CD4-positive, alpha-beta memory T cell (primary cell): ENCODE data around the gene RGS18. TPM values are rescaled to one million over a fixed set of nuclear protein-coding genes. Genes with fewer than 3 reads are reported as not detected.

Experiments
- CTCF ChIA-PET: fragments of 350-600 bp; sonication (Branson Sonifier 250); formaldehyde crosslinking; loops from one replicate; lab custom pipeline; 2021; ENCODE audit warnings: inconsistent platforms; ENCODE audit not compliant: partially characterized antibody; lab: Charles Lee
- POLR2A ChIA-PET: fragments of 350-600 bp; sonication (Branson Sonifier 250); formaldehyde crosslinking; loops from one replicate; lab custom pipeline; 2021; ENCODE audit not compliant: partially characterized antibody; lab: Charles Lee
- DNase-seq, 5 donors: peaks; one replicate each; pipeline versions ENCODE4 v3.0.0 to v3.0.0-alpha.2; 2020 to 2022; ENCODE audit warnings: mixed read lengths in 1 of 5
- H3K27ac ChIP-seq: one replicate; pipeline ENCODE4 v1.7.0; 2013; ENCODE audit warnings: low read depth, low read length
- H3K27me3 ChIP-seq: 2 replicates; pipeline ENCODE4 v1.7.0; 2013; ENCODE audit warnings: mild to moderate bottlenecking, low read length, moderate library complexity; ENCODE audit not compliant: insufficient read depth
- H3K36me3 ChIP-seq: 2 replicates; pipeline ENCODE4 v1.7.0; 2013; ENCODE audit warnings: mild to moderate bottlenecking, low read length, moderate library complexity; ENCODE audit not compliant: insufficient read depth
- H3K4me1 ChIP-seq: 2 replicates; pipeline ENCODE4 v1.7.0; 2013; ENCODE audit warnings: mild to moderate bottlenecking, low read length, moderate library complexity; ENCODE audit not compliant: insufficient read depth
- H3K4me3 ChIP-seq, 2 donors: one replicate each; pipeline ENCODE4 v1.7.0; 2013; ENCODE audit warnings: low read length in 2 of 2, mild to moderate bottlenecking in 1 of 2
- H3K9me3 ChIP-seq, 2 donors: one replicate each; pipeline ENCODE4 v1.7.0; 2013; ENCODE audit warnings: low read length in 2 of 2, control low read depth in 1 of 2; ENCODE audit not compliant: control insufficient read depth in 1 of 2
- H3K27ac Mint-ChIP-seq, 7 donors: one replicate each; pipeline ENCODE4 v1.8.0; 2020 to 2021; ENCODE audit warnings: mixed read lengths in 7 of 7, mild to moderate bottlenecking in 6 of 7, inconsistent platforms in 3 of 7, moderate library complexity in 3 of 7
- H3K27me3 Mint-ChIP-seq, 2 donors: one replicate each; pipeline ENCODE4 v1.8.0; 2020 to 2021; ENCODE audit warnings: mixed read lengths in 2 of 2
- H3K36me3 Mint-ChIP-seq, 2 donors: one replicate each; pipeline ENCODE4 v1.8.0; 2020 to 2021; ENCODE audit warnings: mixed read lengths in 2 of 2, inconsistent platforms in 1 of 2, mild to moderate bottlenecking in 1 of 2
- H3K4me1 Mint-ChIP-seq, 4 donors: one replicate each; pipeline ENCODE4 v1.8.0; 2020 to 2021; ENCODE audit warnings: mixed read lengths in 4 of 4, mild to moderate bottlenecking in 1 of 4
- H3K4me3 Mint-ChIP-seq, 8 donors: one replicate each; pipeline ENCODE4 v1.8.0; 2020 to 2021; ENCODE audit warnings: mixed read lengths in 8 of 8, mild to moderate bottlenecking in 7 of 8, moderate library complexity in 6 of 8, inconsistent platforms in 3 of 8
- H3K9me3 Mint-ChIP-seq, 8 donors: one replicate each; pipeline ENCODE4 v1.8.0; 2020 to 2021; ENCODE audit warnings: mixed read lengths in 8 of 8, mild to moderate bottlenecking in 5 of 8, inconsistent platforms in 3 of 8, moderate library complexity in 1 of 8
- intact Hi-C: fragments of 100-400 bp; cut with micrococcal nuclease; formaldehyde crosslinking; loops from one replicate; pipeline ENCODE4 v1.15.1; 2023
- polyA plus RNA-seq, 2 donors: library from polyadenylated mRNA; unstranded; fragments of 300-500 nt; fragmentation: Illumina TruSeq; gene quantifications; one replicate each; pipeline ENCODE4 v1.2.3, GENCODE V29; 2021
- total RNA-seq, 2 experiments: library from RNA; stranded (reverse); gene quantifications; one replicate each; pipeline ENCODE4 v1.2.3, GENCODE V29; 2021

The RGS18 gene
- total RNA-seq (1 to 10 TPM; 1.6 to 2.4 TPM), polyA plus RNA-seq (1 to 10 TPM; 1.6 to 1.8 TPM)

GRCh38 chr1:192158181-192158580, at the start of gene RGS18:
Gene RGS18 (plus strand): TSS chr1:192158462. CDS start chr1:192158638, 176 bp downstream.
- Histone ChIP-seq H3K27me3 (no peaks in the 10 kb centered on the region), H3K27ac (no peak within 1 kb of the TSS), H3K4me3 (no peak within 1 kb of the TSS), H3K4me1 (no peaks in the 10 kb centered on the region), H3K36me3 (no peaks in the 10 kb centered on the region), H3K9me3 (no peaks in the 10 kb centered on the region)
- DNase-seq, result peak in 1 of 5 donors; percentile 6
- H3K27me3 Mint-ChIP-seq, result no peaks in the 10 kb centered on the region
- CTCF ChIA-PET, result no interaction called here
- peaks cover 0 to 4% (median under 1%) of the 10 kb centered on the region in 4 donors for H3K4me1 Mint-ChIP-seq
- POLR2A ChIA-PET, result no interaction called here
- intact Hi-C loops, result no loop called here
- H3K4me3 Mint-ChIP-seq, result peak within 1 kb of the TSS; percentile 17 to 51 (median 32)
- H3K36me3 Mint-ChIP-seq, result no peaks in the 10 kb centered on the region
- peaks cover 0 to 9% (median 4%) of the 10 kb centered on the region in 8 donors for H3K9me3 Mint-ChIP-seq
- H3K27ac Mint-ChIP-seq, result peak within 1 kb of the TSS in 2 of 7 donors; percentile 11 to 23

- H3K4me3 ChIP-seq, result no peak overlapping the region
- Mint-ChIP-seq H3K9me3 (peaks cover 0 to 6% (median 2%) of the 10 kb centered on the region in 8 donors), H3K36me3 (no peaks in the 10 kb centered on the region), H3K27ac (no peak overlapping the region), H3K27me3 (no peaks in the 10 kb centered on the region), H3K4me1 (no peaks in the 10 kb centered on the region), H3K4me3 (no peak overlapping the region)
- H3K27me3 ChIP-seq, result no peaks in the 10 kb centered on the region
- H3K4me1 ChIP-seq, result no peaks in the 10 kb centered on the region
- H3K9me3 ChIP-seq, result no peaks in the 10 kb centered on the region
- ChIA-PET CTCF (no interaction called here), POLR2A (no interaction called here)
- no peak overlapping the region for H3K27ac ChIP-seq
- DNase-seq, result no peak
- no peaks in the 10 kb centered on the region for H3K36me3 ChIP-seq
- intact Hi-C loops, result no loop called here
These were observed 48.7 kb upstream of the RGS18 start for GRCh38 chr1:192109576-192109975.

GRCh38 chr1:192115000-192115399, 43.3 kb upstream of the RGS18 start:
- H3K36me3 Mint-ChIP-seq, result no peaks in the 10 kb centered on the region
- POLR2A ChIA-PET, result no interaction called here
- Histone ChIP-seq H3K36me3 (no peaks in the 10 kb centered on the region), H3K27ac (no peak overlapping the region), H3K9me3 (no peaks in the 10 kb centered on the region), H3K4me1 (no peaks in the 10 kb centered on the region), H3K4me3 (no peak overlapping the region), H3K27me3 (no peaks in the 10 kb centered on the region)
- no peak overlapping the region for H3K4me3 Mint-ChIP-seq
- intact Hi-C loops, result no loop called here
- H3K27ac Mint-ChIP-seq, result no peak overlapping the region
- CTCF ChIA-PET, result no interaction called here
- no peaks in the 10 kb centered on the region for H3K4me1 Mint-ChIP-seq
- H3K27me3 Mint-ChIP-seq, result no peaks in the 10 kb centered on the region
- H3K9me3 Mint-ChIP-seq, result peaks cover 2 to 16% (median 5%) of the 10 kb centered on the region in 8 donors
- DNase-seq, result no peak

- Mint-ChIP-seq H3K4me3 (no peak overlapping the region), H3K9me3 (peaks cover 2 to 17% (median 6%) of the 10 kb centered on the region in 8 donors), H3K27ac (no peak overlapping the region), H3K4me1 (no peaks in the 10 kb centered on the region), H3K27me3 (no peaks in the 10 kb centered on the region), H3K36me3 (no peaks in the 10 kb centered on the region)
- no peak overlapping the region for H3K4me3 ChIP-seq
- H3K27me3 ChIP-seq, result no peaks in the 10 kb centered on the region
- POLR2A ChIA-PET, result no interaction called here
- DNase-seq, result no peak
- no peak overlapping the region for H3K27ac ChIP-seq
- intact Hi-C loops, result no loop called here
- H3K36me3 ChIP-seq, result no peaks in the 10 kb centered on the region
- no peaks in the 10 kb centered on the region for H3K4me1 ChIP-seq
- CTCF ChIA-PET, result no interaction called here
- no peaks in the 10 kb centered on the region for H3K9me3 ChIP-seq
These were observed 39.3 kb upstream of the RGS18 start for GRCh38 chr1:192118881-192119405.

GRCh38 chr1:192119701-192120100, 38.6 kb upstream of the RGS18 start:
- Mint-ChIP-seq H3K27ac (no peak overlapping the region), H3K36me3 (no peaks in the 10 kb centered on the region), H3K27me3 (no peaks in the 10 kb centered on the region), H3K9me3 (peaks cover 0 to 17% (median 3%) of the 10 kb centered on the region in 8 donors), H3K4me3 (no peak overlapping the region), H3K4me1 (no peaks in the 10 kb centered on the region)
- no peaks in the 10 kb centered on the region for H3K4me1 ChIP-seq
- CTCF ChIA-PET, result no interaction called here
- POLR2A ChIA-PET, result no interaction called here
- H3K36me3 ChIP-seq, result no peaks in the 10 kb centered on the region
- no peaks in the 10 kb centered on the region for H3K27me3 ChIP-seq
- H3K27ac ChIP-seq, result no peak overlapping the region
- no peaks in the 10 kb centered on the region for H3K9me3 ChIP-seq
- no peak overlapping the region for H3K4me3 ChIP-seq
- no peak for DNase-seq
- intact Hi-C loops, result no loop called here

GRCh38 chr1:192122668-192123067, 35.6 kb upstream of the RGS18 start:
- DNase-seq, result no peak
- no peaks in the 10 kb centered on the region for H3K27me3 Mint-ChIP-seq
- Histone ChIP-seq H3K9me3 (no peaks in the 10 kb centered on the region), H3K36me3 (no peaks in the 10 kb centered on the region), H3K27ac (no peak overlapping the region), H3K27me3 (no peaks in the 10 kb centered on the region), H3K4me3 (no peak overlapping the region), H3K4me1 (no peaks in the 10 kb centered on the region)
- no peaks in the 10 kb centered on the region for H3K36me3 Mint-ChIP-seq
- H3K4me3 Mint-ChIP-seq, result no peak overlapping the region
- ChIA-PET POLR2A (no interaction called here), CTCF (no interaction called here)
- intact Hi-C loops, result no loop called here
- H3K9me3 Mint-ChIP-seq, result peaks cover 0 to 7% (median 2%) of the 10 kb centered on the region in 8 donors
- no peaks in the 10 kb centered on the region for H3K4me1 Mint-ChIP-seq
- no peak overlapping the region for H3K27ac Mint-ChIP-seq

- Mint-ChIP-seq H3K36me3 (no peaks in the 10 kb centered on the region), H3K27ac (no peak overlapping the region), H3K4me1 (no peaks in the 10 kb centered on the region), H3K4me3 (no peak overlapping the region), H3K27me3 (no peaks in the 10 kb centered on the region), H3K9me3 (peaks cover 0 to 7% (median 2%) of the 10 kb centered on the region in 8 donors)
- ChIA-PET CTCF (no interaction called here), POLR2A (no interaction called here)
- Histone ChIP-seq H3K9me3 (no peaks in the 10 kb centered on the region), H3K27me3 (no peaks in the 10 kb centered on the region), H3K27ac (no peak overlapping the region), H3K4me3 (no peak overlapping the region), H3K4me1 (no peaks in the 10 kb centered on the region), H3K36me3 (no peaks in the 10 kb centered on the region)
- no peak for DNase-seq
- intact Hi-C loops, result no loop called here
These were observed 35.0 kb upstream of the RGS18 start for GRCh38 chr1:192123212-192123611.
